Gastroesophageal sphincter (tissue), 3 donors: ENCODE results near the gene ZXDA.

Source experiments
- EP300 ChIP-seq: sonication (generic); formaldehyde crosslinking; IDR thresholded peaks from one replicate; pipeline ENCODE4 v1.6.1; 2017; ENCODE audit warnings: antibody characterized with exemption, mild to moderate bottlenecking
- POLR2A ChIP-seq, 2 donors: fragments of 450-650 bp; IDR thresholded peaks; one replicate each; pipeline ENCODE4 v1.6.1; 2017; ENCODE audit warnings: antibody characterized with exemption in 2 of 2, mild to moderate bottlenecking in 2 of 2, moderate library complexity in 1 of 2
- POLR2AphosphoS5 ChIP-seq: sonication (generic); formaldehyde crosslinking; IDR thresholded peaks from one replicate; pipeline ENCODE4 v1.6.1; 2017; ENCODE audit warnings: antibody characterized with exemption
- TF ChIP-seq, protein P1 (sequence below), 4 experiments: fragments of 200-600 bp in 2 of 4; fragments of 450-650 bp in 2 of 4; sonication (generic) in 1 of 4; IDR thresholded peaks; one replicate each; pipeline ENCODE4 v1.5.1; 2017 to 2019; ENCODE audit warnings: antibody characterized with exemption in 4 of 4, mild to moderate bottlenecking in 2 of 4, moderate library complexity in 2 of 4

DNA sequence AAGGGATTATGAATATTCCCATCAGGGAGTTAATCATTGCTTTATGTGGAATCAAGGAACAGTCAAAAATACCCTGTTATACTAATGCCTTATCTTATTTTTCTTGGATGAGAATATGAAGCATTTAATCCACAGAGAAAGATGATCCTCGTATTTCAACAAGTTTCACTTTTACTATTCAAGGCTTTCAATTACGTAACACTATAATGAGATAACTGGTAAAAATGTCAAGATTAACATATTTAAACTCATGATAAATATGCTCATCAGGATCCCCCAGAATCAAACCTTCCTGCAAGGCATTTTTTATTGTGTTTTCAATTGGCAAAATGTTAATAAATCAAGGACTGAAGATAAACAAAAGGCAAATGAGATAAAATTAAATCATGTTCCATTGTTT, 5.1 kb downstream of the ZXDA start:
- TF ChIP-seq, protein P1, sequence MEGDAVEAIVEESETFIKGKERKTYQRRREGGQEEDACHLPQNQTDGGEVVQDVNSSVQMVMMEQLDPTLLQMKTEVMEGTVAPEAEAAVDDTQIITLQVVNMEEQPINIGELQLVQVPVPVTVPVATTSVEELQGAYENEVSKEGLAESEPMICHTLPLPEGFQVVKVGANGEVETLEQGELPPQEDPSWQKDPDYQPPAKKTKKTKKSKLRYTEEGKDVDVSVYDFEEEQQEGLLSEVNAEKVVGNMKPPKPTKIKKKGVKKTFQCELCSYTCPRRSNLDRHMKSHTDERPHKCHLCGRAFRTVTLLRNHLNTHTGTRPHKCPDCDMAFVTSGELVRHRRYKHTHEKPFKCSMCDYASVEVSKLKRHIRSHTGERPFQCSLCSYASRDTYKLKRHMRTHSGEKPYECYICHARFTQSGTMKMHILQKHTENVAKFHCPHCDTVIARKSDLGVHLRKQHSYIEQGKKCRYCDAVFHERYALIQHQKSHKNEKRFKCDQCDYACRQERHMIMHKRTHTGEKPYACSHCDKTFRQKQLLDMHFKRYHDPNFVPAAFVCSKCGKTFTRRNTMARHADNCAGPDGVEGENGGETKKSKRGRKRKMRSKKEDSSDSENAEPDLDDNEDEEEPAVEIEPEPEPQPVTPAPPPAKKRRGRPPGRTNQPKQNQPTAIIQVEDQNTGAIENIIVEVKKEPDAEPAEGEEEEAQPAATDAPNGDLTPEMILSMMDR (IDR thresholded peaks at IDR 0.05) = no peak
- TF ChIP-seq EP300 (no peak), POLR2AphosphoS5 (no peak), POLR2A (IDR thresholded peaks at IDR 0.05) (no peak)
